Endothelial cell (in vitro differentiated cells): Measurements from ENCODE around the gene TFEB. TPM values are rescaled to one million over a fixed set of nuclear protein-coding genes. Genes with fewer than 3 reads are reported as not detected.
A peak's percentile ranks its signal among the peaks of the same experiment; 100 is the strongest.

Experiments
- DNase-seq: peaks from one replicate; pipeline ENCODE4 v3.0.0; 2021; ENCODE audit warnings: low spot score
- H3K27ac Mint-ChIP-seq: one replicate; pipeline ENCODE4 v1.8.0; 2021; ENCODE audit warnings: mixed read lengths, inconsistent platforms; ENCODE audit not compliant: unreplicated experiment
- H3K27me3 Mint-ChIP-seq: one replicate; pipeline ENCODE4 v1.8.0; 2021; ENCODE audit warnings: mild to moderate bottlenecking, moderate library complexity, mixed read lengths, inconsistent platforms; ENCODE audit not compliant: unreplicated experiment
- H3K36me3 Mint-ChIP-seq: one replicate; pipeline ENCODE4 v1.8.0; 2021; ENCODE audit warnings: mild to moderate bottlenecking, low read depth, mixed read lengths, inconsistent platforms; ENCODE audit not compliant: unreplicated experiment
- H3K4me1 Mint-ChIP-seq: one replicate; pipeline ENCODE4 v1.8.0; 2021; ENCODE audit warnings: mild to moderate bottlenecking, mixed read lengths, inconsistent platforms; ENCODE audit not compliant: unreplicated experiment
- H3K4me3 Mint-ChIP-seq: one replicate; pipeline ENCODE4 v1.8.0; 2021; ENCODE audit warnings: mild to moderate bottlenecking, mixed read lengths, inconsistent platforms; ENCODE audit not compliant: unreplicated experiment
- H3K9me3 Mint-ChIP-seq: one replicate; pipeline ENCODE4 v1.8.0; 2021; ENCODE audit warnings: mixed read lengths, inconsistent platforms; ENCODE audit not compliant: unreplicated experiment
- CTCF ChIP-seq: fragments of 200-600 bp; sonication (generic); IDR thresholded peaks from one replicate; pipeline ENCODE4 v1.5.0; 2021; ENCODE audit warnings: antibody characterized with exemption; ENCODE audit not compliant: unreplicated experiment
- long read RNA-seq: library from polyadenylated mRNA; unstranded; transcript quantifications from one replicate; pipeline ENCODE4 v2.0.0, GENCODE V29; 2020; ENCODE audit not compliant: unreplicated experiment
- total RNA-seq: library from RNA; stranded (reverse); fragmentation: NEBNext Ultra II Directional; extraction: Animal tissue kit (Norgen Biotek cat#: 25700); gene quantifications from one replicate; pipeline ENCODE4 v1.2.1, GENCODE V29; 2021; ENCODE audit not compliant: unreplicated experiment

The TFEB gene
- 10.4 TPM for total RNA-seq
- long read RNA-seq, partial matches to known transcripts, result 1 of 2 reads
- long read RNA-seq, other reads (novel, unspliced or antisense), result 0 of 2 reads

- Mint-ChIP-seq H3K36me3 (no peaks in the 10 kb centered on the region), H3K4me3 (peak within 1 kb of the TSS; percentile 80), H3K9me3 (no peaks in the 10 kb centered on the region), H3K4me1 (peaks cover 18% of the 10 kb centered on the region), H3K27me3 (no peaks in the 10 kb centered on the region), H3K27ac (no peak within 1 kb of the TSS)
- DNase-seq, result peak; percentile 96
- TF ChIP-seq CTCF, result peak; percentile 96
Measured at GRCh38 chr6:41735427-41736185, at the start of gene TFEB. Gene TFEB, minus strand, starts transcription at chr6:41735608. Its CDS starts 44,395 bp downstream, at chr6:41691213.

DNA sequence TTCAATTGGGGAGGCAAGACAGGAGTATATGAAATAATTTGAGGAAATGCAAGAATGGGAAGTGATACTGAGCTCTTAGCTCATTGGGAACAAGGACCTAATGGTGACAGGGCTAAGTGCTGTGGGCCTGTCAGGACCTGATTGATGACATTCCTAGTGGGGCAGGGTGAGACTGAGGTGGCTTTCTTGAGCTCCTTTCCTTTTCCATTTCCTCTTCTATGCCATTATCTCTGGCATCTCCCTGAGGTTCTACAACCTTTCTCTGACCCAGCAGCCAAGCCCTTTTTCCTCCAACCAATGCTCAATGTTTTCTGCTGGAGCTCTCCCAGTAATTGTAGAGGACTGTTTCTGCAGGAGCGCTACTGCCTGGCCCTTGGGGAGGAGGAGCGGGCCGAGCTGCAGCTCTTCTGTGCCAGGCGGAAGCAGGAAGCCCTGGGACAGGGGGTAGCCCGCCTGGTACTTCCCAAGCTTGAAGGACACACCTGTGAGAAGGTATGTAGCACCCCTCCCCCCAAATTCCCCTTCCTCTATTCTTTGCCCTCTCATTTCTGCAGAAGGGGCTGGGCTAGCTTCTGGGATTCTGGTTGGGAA is 49.3 kb upstream of the TFEB start:
- H3K27ac Mint-ChIP-seq, result peak overlapping the region; percentile 88
- no peak for DNase-seq
- peaks cover 17% of the 10 kb centered on the region for H3K36me3 Mint-ChIP-seq
- H3K4me3 Mint-ChIP-seq, result peak overlapping the region; percentile 89
- H3K27me3 Mint-ChIP-seq, result peaks cover 7% of the 10 kb centered on the region
- no peaks in the 10 kb centered on the region for H3K9me3 Mint-ChIP-seq
- peaks cover 53% of the 10 kb centered on the region for H3K4me1 Mint-ChIP-seq
- no peak for TF ChIP-seq CTCF

DNA sequence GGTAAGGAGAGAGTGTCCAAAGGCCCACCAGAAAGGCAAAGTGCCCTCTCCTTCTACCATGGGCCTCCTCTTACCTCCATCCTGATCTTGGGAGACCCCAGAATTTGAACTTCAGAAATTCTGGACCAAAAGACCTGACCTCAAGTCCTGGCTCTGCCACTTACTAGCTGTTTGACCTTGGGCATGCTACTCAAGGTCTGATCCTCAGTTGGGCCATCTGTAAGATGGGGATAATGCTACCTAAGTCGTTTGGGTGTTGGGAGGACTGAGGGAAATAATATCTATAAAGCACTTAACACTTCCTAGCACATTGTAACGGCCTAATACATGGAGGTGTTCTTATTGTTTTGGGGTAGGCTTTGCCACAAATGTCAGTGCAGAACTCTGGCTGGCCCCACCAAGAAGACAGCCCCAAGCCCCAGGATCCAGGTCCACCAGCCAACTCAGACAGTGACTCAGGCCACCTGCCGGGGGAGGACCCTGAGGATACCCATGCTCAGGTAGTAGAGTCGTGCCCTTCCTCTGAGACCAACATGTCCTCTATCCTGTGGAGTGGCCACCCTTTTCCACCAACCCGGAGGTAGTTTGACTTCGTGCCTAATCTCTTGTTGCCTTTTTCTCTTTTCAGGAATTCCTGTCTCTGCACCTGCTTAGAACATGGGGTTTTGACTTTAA is 47.8 kb upstream of the TFEB start:
- Mint-ChIP-seq H3K4me3 (peak overlapping the region; percentile 51), H3K27ac (no peak overlapping the region), H3K36me3 (peaks cover 23% of the 10 kb centered on the region), H3K4me1 (peaks cover 55% of the 10 kb centered on the region), H3K9me3 (no peaks in the 10 kb centered on the region), H3K27me3 (peaks cover 7% of the 10 kb centered on the region)
- no peak for DNase-seq
- TF ChIP-seq CTCF, result no peak

DNA sequence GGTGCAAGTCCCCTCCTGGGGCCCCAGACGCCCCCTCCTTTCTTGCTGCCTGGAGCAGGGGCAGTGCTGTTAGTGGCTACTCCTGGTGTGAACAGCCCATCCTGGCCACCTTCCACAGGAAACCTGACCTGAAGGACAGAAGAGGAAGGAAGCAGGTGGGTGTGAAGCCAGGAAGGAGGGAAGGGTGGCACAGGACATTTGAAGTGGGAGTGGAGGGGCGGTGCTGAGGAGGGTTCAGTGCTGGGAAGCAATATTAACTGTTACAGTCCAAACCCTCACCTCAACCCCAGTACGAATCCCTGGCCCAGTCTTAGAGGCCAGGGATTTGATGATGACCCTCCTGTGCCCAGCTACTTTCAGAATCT is 45.9 kb upstream of the TFEB start:
- Mint-ChIP-seq H3K9me3 (no peaks in the 10 kb centered on the region), H3K27ac (peak overlapping the region; percentile 92), H3K27me3 (peaks cover 5% of the 10 kb centered on the region)

More for the DNA sequence above, 45.9 kb upstream of the TFEB start:
- peak overlapping the region; percentile 97 for H3K4me3 Mint-ChIP-seq
- peaks cover 26% of the 10 kb centered on the region for H3K36me3 Mint-ChIP-seq
- no peak for DNase-seq
- peaks cover 50% of the 10 kb centered on the region for H3K4me1 Mint-ChIP-seq
- no peak for TF ChIP-seq CTCF
